Adrenal gland (tissue), 5 donors: Measurements from ENCODE around the gene SVIL.

Experiments
- POLR2A ChIP-seq, 2 donors: fragments of 450-650 bp; IDR thresholded peaks; one replicate each; pipeline ENCODE4 v1.6.1; 2017; ENCODE audit warnings: antibody characterized with exemption in 2 of 2, mild to moderate bottlenecking in 2 of 2, moderate library complexity in 1 of 2
- TF ChIP-seq, protein P1 (sequence below), 6 experiments: fragments of 450-650 bp in 4 of 6; fragments of 200-600 bp in 2 of 6; sonication (generic) in 1 of 6; IDR thresholded peaks; 1 replicate in 5 of 6; 2 replicates in 1 of 6; pipeline versions ENCODE4 v1.5.1 to v1.8.0; 2016 to 2021; ENCODE audit warnings: antibody characterized with exemption in 6 of 6, mild to moderate bottlenecking in 2 of 6, moderate library complexity in 1 of 6
- donor health status: DM: no; HTN: no; CAD: no.

DNA sequence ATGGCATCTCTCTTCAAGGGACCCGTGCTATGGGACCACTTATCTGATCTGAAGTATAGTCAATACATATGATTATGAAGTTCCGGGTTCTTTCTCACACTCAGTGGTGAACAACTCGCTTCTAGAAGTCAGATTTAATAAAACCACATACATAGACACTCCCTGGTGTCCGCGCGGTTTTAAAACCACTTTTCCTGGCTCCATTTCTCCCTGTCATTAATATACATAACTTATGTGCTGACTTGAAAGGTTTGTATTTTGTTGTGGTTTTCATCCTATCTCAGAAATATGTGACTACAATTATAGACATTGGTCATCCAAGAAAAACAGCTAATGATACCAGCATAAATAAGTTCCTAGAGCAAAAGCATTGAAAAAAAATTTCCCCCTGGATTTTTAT is 34.0 kb downstream of the SVIL start:
- TF ChIP-seq, protein P1, sequence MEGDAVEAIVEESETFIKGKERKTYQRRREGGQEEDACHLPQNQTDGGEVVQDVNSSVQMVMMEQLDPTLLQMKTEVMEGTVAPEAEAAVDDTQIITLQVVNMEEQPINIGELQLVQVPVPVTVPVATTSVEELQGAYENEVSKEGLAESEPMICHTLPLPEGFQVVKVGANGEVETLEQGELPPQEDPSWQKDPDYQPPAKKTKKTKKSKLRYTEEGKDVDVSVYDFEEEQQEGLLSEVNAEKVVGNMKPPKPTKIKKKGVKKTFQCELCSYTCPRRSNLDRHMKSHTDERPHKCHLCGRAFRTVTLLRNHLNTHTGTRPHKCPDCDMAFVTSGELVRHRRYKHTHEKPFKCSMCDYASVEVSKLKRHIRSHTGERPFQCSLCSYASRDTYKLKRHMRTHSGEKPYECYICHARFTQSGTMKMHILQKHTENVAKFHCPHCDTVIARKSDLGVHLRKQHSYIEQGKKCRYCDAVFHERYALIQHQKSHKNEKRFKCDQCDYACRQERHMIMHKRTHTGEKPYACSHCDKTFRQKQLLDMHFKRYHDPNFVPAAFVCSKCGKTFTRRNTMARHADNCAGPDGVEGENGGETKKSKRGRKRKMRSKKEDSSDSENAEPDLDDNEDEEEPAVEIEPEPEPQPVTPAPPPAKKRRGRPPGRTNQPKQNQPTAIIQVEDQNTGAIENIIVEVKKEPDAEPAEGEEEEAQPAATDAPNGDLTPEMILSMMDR (IDR thresholded peaks at IDR 0.05) = no peak
- no peak for TF ChIP-seq POLR2A (IDR thresholded peaks at IDR 0.05)
